HepG2 (cell line): ENCODE data around the gene RRAS. TPM values are rescaled to one million over a fixed set of nuclear protein-coding genes. Genes with fewer than 3 reads are reported as not detected.

ENCODE experiments used
- AKNA ChIP-seq: sonication (generic); formaldehyde crosslinking; IDR thresholded peaks from 2 replicates; pipeline ENCODE4 v1.4.0; 2020; ENCODE audit warnings: missing genetic modification reagents, borderline replicate concordance
- CBX5 ChIP-seq: sonication (generic); formaldehyde crosslinking; IDR thresholded peaks from 2 replicates; pipeline ENCODE4 v1.4.0; 2020; ENCODE audit warnings: missing genetic modification reagents, borderline replicate concordance
- ELF1 ChIP-seq: sonication (generic); formaldehyde crosslinking; IDR thresholded peaks from 2 replicates; pipeline ENCODE4 v1.4.0; 2020; ENCODE audit warnings: missing genetic modification reagents
- FOXK1 ChIP-seq: sonication (generic); formaldehyde crosslinking; IDR thresholded peaks from 2 replicates; pipeline ENCODE4 v1.4.0; 2020; ENCODE audit warnings: low read depth, missing genetic modification reagents, borderline replicate concordance
- GPBP1L1 ChIP-seq: sonication (generic); formaldehyde crosslinking; IDR thresholded peaks from 2 replicates; pipeline ENCODE4 v1.5.0; 2020; ENCODE audit warnings: mild to moderate bottlenecking, missing genetic modification reagents
- HIVEP1 ChIP-seq: sonication (generic); formaldehyde crosslinking; IDR thresholded peaks from 2 replicates; pipeline ENCODE4 v1.4.0; 2020; ENCODE audit warnings: mild to moderate bottlenecking, missing genetic modification reagents
- IRF2 ChIP-seq: IDR thresholded peaks from 2 replicates; pipeline ENCODE4 v1.6.1; 2018; ENCODE audit warnings: missing genetic modification reagents, missing compliant biosample characterization
- MTF1 ChIP-seq: sonication (generic); formaldehyde crosslinking; IDR thresholded peaks from 2 replicates; pipeline ENCODE4 v1.5.0; 2020; ENCODE audit warnings: missing genetic modification reagents
- NRL ChIP-seq: sonication (generic); formaldehyde crosslinking; IDR thresholded peaks from 2 replicates; pipeline ENCODE4 v1.5.0; 2020; ENCODE audit warnings: missing genetic modification reagents, mild to moderate bottlenecking, moderate library complexity, borderline replicate concordance
- PCBP2 ChIP-seq: fragments of 200-400 bp; formaldehyde crosslinking; optimal IDR thresholded peaks from 2 replicates; pipeline ENCODE3; 2018; ENCODE audit warnings: low read length, low read depth; ENCODE audit not compliant: poor library complexity, severe bottlenecking
- PRDM10 ChIP-seq: sonication (generic); formaldehyde crosslinking; IDR thresholded peaks from 2 replicates; pipeline ENCODE4 v1.4.0; 2020; ENCODE audit warnings: low read depth, missing genetic modification reagents
- SP4 ChIP-seq: sonication (generic); formaldehyde crosslinking; IDR thresholded peaks from 2 replicates; pipeline ENCODE4 v1.8.1; 2023; ENCODE audit warnings: mild to moderate bottlenecking, missing genetic modification reagents
- ZFP90 ChIP-seq: sonication (generic); formaldehyde crosslinking; IDR thresholded peaks from 2 replicates; pipeline ENCODE4 v1.8.0; 2022; ENCODE audit warnings: missing genetic modification reagents, mild to moderate bottlenecking, inconsistent platforms, borderline replicate concordance
- ZMYM2 ChIP-seq: sonication (generic); formaldehyde crosslinking; IDR thresholded peaks from 2 replicates; pipeline ENCODE4 v1.8.0; 2022; ENCODE audit warnings: mild to moderate bottlenecking, missing genetic modification reagents
- ZNF496 ChIP-seq: sonication (generic); formaldehyde crosslinking; IDR thresholded peaks from 2 replicates; pipeline ENCODE4 v1.8.1; 2023; ENCODE audit warnings: mild to moderate bottlenecking, moderate library complexity, missing genetic modification reagents; ENCODE audit not compliant: insufficient replicate concordance
- ZNF570 ChIP-seq: sonication (generic); formaldehyde crosslinking; IDR thresholded peaks from 2 replicates; pipeline ENCODE4 v1.4.0; 2020; ENCODE audit warnings: mild to moderate bottlenecking, missing genetic modification reagents, borderline replicate concordance
- polyA plus RNA-seq, 8 experiments: library from polyadenylated mRNA; depleted of rRNA in 3 of 8; stranded (reverse) in 7 of 8; unstranded in 1 of 8; fragments of >200 nt; fragmentation: Illumina TruSeq in 4 of 8; extraction: Trizol in 4 of 8; gene quantifications; 2 replicates each; pipeline versions ENCODE4 v1.2.1 to v1.2.3, GENCODE V29; 2011 to 2016; ENCODE audit warnings: low read depth in 4 of 8, missing spikeins in 1 of 8, mixed read lengths in 1 of 8; ENCODE audit not compliant: insufficient read depth in 1 of 8
- total RNA-seq, 5 experiments: library from RNA; depleted of rRNA; stranded (reverse); fragments of >200 nt; fragmentation: Illumina TruSeq; extraction: Trizol; gene quantifications; 2 replicates each; pipeline ENCODE4 v1.2.3, GENCODE V29; 2016; ENCODE audit warnings: low read depth in 1 of 5

The RRAS gene
- total and polyA plus RNA-seq, 2 of the 13 experiments (the other 11 are each of a cell fraction or from before 2014, with no cell fraction given): 1.5 to 12.0 TPM

DNA sequence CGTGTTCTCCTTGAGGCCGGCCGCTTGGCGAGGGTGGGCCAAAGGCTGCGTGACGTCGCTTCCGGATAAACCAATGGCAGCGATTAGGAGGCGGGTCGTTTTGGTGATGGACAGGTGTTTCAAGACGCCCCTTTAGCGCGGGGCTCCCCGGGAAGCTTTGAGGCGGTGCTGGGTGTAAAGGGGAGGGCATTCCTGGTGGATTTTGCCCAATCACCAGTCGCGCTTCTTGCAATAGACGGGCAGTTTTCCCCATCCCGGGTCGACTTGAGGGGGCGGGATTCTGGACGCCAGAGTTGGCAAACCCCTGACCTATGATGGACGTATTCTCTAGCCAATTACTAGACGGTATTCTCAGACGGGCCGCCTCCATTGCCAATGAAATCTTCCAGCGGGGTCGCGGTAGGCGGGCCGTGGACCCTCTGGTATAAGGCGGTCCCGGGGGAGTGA lies 36.9 kb upstream of the RRAS start (continued):
- TF ChIP-seq ELF1 (CRISPR knock-in tag) (no peak), NRL (CRISPR knock-in tag) (no peak), ZNF570 (CRISPR knock-in tag) (no peak), MTF1 (CRISPR knock-in tag) (no peak), ZNF496 (CRISPR knock-in tag) (no peak), CBX5 (no peak), FOXK1 (CRISPR knock-in tag) (no peak), HIVEP1 (CRISPR knock-in tag) (no peak), AKNA (CRISPR knock-in tag) (no peak), IRF2 (CRISPR knock-in tag) (no peak), PRDM10 (CRISPR knock-in tag) (no peak), ZMYM2 (CRISPR knock-in tag) (no peak), SP4 (CRISPR knock-in tag) (peak; percentile 98), PCBP2 (no peak), ZFP90 (no peak), GPBP1L1 (CRISPR knock-in tag) (no peak)
